VCaP (cell line): Measurements from ENCODE around the gene ITIH5.
"Not testable (repeated sequence)": the region's sequence is repeated elsewhere in the genome, so short reads cannot be mapped to it uniquely, and the experiment has no call there.

Experiments
- H3K27ac ChIP-seq: fragments of 450-650 bp; 2 replicates; pipeline ENCODE4 v1.5.1; 2017
- CTCF ChIP-seq: fragments of 450-650 bp; conservative IDR thresholded peaks from 2 replicates; pipeline ENCODE4 v1.5.1; 2017; ENCODE audit warnings: mild to moderate bottlenecking, moderate library complexity

Gene ITIH5

GRCh38 chr10:7666253-7667023 lies at the start of gene ITIH5:
TSS of gene ITIH5 (minus strand) at chr10:7666966. CDS start at chr10:7666892, 74 bp downstream.
- TF ChIP-seq CTCF, result no peak
- H3K27ac ChIP-seq, result no peak within 1 kb of the TSS

GRCh38 chr10:7715515-7715914 lies 48.7 kb upstream of the ITIH5 start:
- no peak overlapping the region for H3K27ac ChIP-seq
- TF ChIP-seq CTCF, result no peak

- not testable (repeated sequence) for H3K27ac ChIP-seq
These were observed 44.3 kb upstream of the ITIH5 start for GRCh38 chr10:7711075-7711474.

GRCh38 chr10:7710446-7710845 lies 43.7 kb upstream of the ITIH5 start:
- TF ChIP-seq CTCF, result no peak
- no peak overlapping the region for H3K27ac ChIP-seq

DNA sequence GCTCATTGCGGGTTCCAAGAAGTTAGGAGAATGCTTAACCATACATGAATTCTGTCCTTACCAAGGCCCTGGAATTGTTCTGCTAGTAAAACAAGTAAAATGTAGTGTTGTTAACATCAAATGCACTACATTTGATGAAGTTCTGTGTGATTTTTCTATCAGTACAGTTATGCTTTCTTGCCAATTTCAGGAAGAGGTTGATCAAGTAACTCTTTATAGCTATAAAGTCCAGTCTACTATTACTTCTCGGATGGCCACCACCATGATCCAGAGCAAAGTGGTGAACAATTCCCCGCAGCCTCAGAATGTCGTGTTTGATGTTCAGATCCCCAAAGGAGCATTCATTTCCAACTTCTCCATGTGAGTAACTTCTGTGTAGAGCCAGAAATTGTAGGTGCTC lies 42.1 kb upstream of the ITIH5 start:
- no peak for TF ChIP-seq CTCF
- H3K27ac ChIP-seq, result no peak overlapping the region

DNA sequence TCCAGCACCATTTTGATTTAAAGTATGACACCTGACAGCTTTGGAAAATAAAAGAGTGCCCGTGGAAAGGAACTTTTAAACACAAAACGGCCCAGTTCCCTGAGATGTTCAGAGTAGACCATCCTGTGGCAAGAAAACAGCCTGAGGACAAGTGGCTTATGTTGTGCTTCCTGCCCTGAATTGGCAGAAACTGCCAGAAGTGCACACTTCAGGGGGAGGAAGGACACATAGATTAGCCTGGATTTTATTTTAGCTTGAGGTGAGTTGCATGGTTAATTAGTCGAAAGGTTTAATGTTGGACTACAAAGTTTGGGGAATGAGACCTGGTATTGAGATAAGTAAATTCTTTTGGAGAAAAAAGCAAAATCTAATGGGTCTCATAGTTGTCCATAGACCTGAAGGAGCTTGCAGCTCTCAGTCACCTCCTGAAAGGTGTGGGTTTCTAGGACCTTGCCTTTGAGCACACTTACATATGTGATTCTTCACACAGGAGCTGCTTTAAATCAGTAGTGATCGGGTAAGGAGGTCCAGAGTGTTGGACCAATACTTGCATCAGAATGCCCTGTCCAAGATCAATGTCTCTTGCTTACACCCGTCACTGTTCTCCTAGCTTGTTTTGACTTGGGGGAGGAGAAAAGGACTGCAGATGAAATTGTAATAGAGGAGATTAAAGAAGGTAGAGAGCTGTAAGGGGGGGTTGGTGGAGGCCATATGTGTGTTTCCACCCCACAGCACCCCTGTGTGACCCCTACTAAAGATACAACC lies 41.3 kb upstream of the ITIH5 start:
- no peak overlapping the region for H3K27ac ChIP-seq
- TF ChIP-seq CTCF, result no peak

DNA sequence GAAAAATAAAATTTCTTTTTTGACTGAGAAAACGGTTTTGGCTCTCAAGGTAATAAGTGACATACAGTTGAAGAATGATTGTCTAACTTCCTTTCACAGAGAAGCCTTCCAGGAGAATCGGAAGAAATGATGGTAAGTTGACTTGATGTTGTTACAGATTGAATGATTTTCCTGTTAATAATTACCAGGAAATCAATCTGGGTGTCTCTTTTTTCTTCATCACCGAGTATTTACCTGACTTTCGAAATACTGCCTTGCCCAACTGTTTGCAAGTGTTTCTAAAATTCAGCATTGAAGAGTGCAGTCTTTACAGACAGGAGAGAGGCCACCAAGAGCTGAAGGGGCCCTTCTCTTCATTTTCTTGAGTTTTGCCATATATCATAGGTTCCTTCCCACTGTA lies 40.3 kb upstream of the ITIH5 start:
- no peak overlapping the region for H3K27ac ChIP-seq
- no peak for TF ChIP-seq CTCF
